Putamen (tissue), 1 donor: ENCODE measurements around the gene BTBD16.

Source experiments
- DNase-seq: peaks from one replicate; pipeline ENCODE4 v3.0.0-alpha.2; 2016; ENCODE audit warnings: low spot score

BTBD16 gene

GRCh38 chr10:122248356-122249302, 22.5 kb upstream of the BTBD16 start:
- DNase-seq: no peak

GRCh38 chr10:122249303-122249850, 21.7 kb upstream of the BTBD16 start:
- no peak for DNase-seq

GRCh38 chr10:122249991-122250750, 20.9 kb upstream of the BTBD16 start:
- DNase-seq: no peak

GRCh38 chr10:122251459-122252255, 19.4 kb upstream of the BTBD16 start:
- DNase-seq: no peak

- DNase-seq: no peak
Observed at GRCh38 chr10:122252805-122253204, 18.3 kb upstream of the BTBD16 start.

- DNase-seq: no peak
Observed at GRCh38 chr10:122253605-122254004, 17.5 kb upstream of the BTBD16 start.

- DNase-seq: peak; percentile 67
Observed at GRCh38 chr10:122254831-122255230, 16.3 kb upstream of the BTBD16 start.

GRCh38 chr10:122255509-122256301, 15.4 kb upstream of the BTBD16 start:
- no peak for DNase-seq

- DNase-seq: no peak
Observed at GRCh38 chr10:122257041-122257440, 14.1 kb upstream of the BTBD16 start.

GRCh38 chr10:122258136-122259074, 12.7 kb upstream of the BTBD16 start:
- DNase-seq: no peak

GRCh38 chr10:122259075-122259466, 12.0 kb upstream of the BTBD16 start:
- DNase-seq: no peak

- no peak for DNase-seq
Observed at GRCh38 chr10:122261584-122261983, 9.5 kb upstream of the BTBD16 start.

GRCh38 chr10:122263971-122264370, 7.1 kb upstream of the BTBD16 start:
- no peak for DNase-seq

GRCh38 chr10:122264436-122264835, 6.7 kb upstream of the BTBD16 start:
- DNase-seq: no peak

- DNase-seq: no peak
Observed at GRCh38 chr10:122264931-122265330, 6.2 kb upstream of the BTBD16 start.

GRCh38 chr10:122265896-122266295, 5.2 kb upstream of the BTBD16 start:
- DNase-seq: no peak

GRCh38 chr10:122267849-122268737, 3.0 kb upstream of the BTBD16 start:
- no peak for DNase-seq

GRCh38 chr10:122269059-122269687, 1.9 kb upstream of the BTBD16 start:
- DNase-seq: no peak
